Neural cell (in vitro differentiated cells): ENCODE data around the gene RPS6KA5. TPM values are rescaled to one million over a fixed set of nuclear protein-coding genes. Genes with fewer than 3 reads are reported as not detected.

Experiments used
- H2AFZ ChIP-seq: fragments of 200-600, 300-800 bp; sonication (generic), shearing (Covaris generic); 2 replicates; pipeline ENCODE4 v1.6.0; 2014; ENCODE audit warnings: low read depth, mild to moderate bottlenecking, antibody characterized with exemption, low read length, moderate library complexity
- H3F3A ChIP-seq: fragments of 200-600 bp; shearing (Covaris generic); 2 replicates; pipeline ENCODE4 v1.6.1; 2016; ENCODE audit warnings: mild to moderate bottlenecking, moderate library complexity, mixed read lengths, antibody characterized with exemption, low read length; ENCODE audit not compliant: insufficient read depth, poor library complexity, severe bottlenecking
- H3K27ac ChIP-seq: fragments of 200-600, 300-800 bp; sonication (generic), shearing (Covaris generic); 2 replicates; pipeline ENCODE4 v1.5.1; 2014; ENCODE audit warnings: mild to moderate bottlenecking, low read length, moderate library complexity
- H3K27me3 ChIP-seq: fragments of 300-800, 200-600 bp; sonication (generic), shearing (Covaris generic); 2 replicates; pipeline ENCODE4 v1.6.0; 2014; ENCODE audit warnings: mild to moderate bottlenecking, low read depth, low read length, moderate library complexity; ENCODE audit not compliant: insufficient read depth
- H3K36me3 ChIP-seq: fragments of 300-800, 200-600 bp; sonication (generic), shearing (Covaris generic); 2 replicates; pipeline ENCODE4 v1.5.1; 2014; ENCODE audit warnings: mild to moderate bottlenecking, antibody characterized with exemption, low read length, moderate library complexity; ENCODE audit not compliant: insufficient read depth
- H3K4me2 ChIP-seq: fragments of 300-800, 200-600 bp; sonication (generic), shearing (Covaris generic); 2 replicates; pipeline ENCODE4 v1.6.0; 2014; ENCODE audit warnings: mild to moderate bottlenecking, low read length
- H3K4me3 ChIP-seq: fragments of 300-800, 200-600 bp; sonication (generic), shearing (Covaris generic); 2 replicates; pipeline ENCODE4 v1.5.1; 2014; ENCODE audit warnings: mild to moderate bottlenecking, low read length, moderate library complexity
- H3K79me2 ChIP-seq: fragments of 200-600 bp; shearing (Covaris generic); replicated peaks from 2 replicates; pipeline ENCODE4 v1.6.0; 2014; ENCODE audit warnings: mild to moderate bottlenecking, low read length, moderate library complexity; ENCODE audit not compliant: insufficient read depth
- H3K9ac ChIP-seq: fragments of 300-800, 200-600 bp; sonication (generic), shearing (Covaris generic); 2 replicates; pipeline ENCODE4 v1.6.1; 2016; ENCODE audit warnings: mild to moderate bottlenecking, low read length, mixed read lengths
- H3K9me2 ChIP-seq: fragments of 200-600 bp; shearing (Covaris generic); 2 replicates; pipeline ENCODE4 v1.6.1; 2016; ENCODE audit warnings: mild to moderate bottlenecking, low read length, mixed read lengths; ENCODE audit not compliant: insufficient read depth
- H3K9me3 ChIP-seq: fragments of 200-600, 300-800 bp; sonication (generic), shearing (Covaris generic); 2 replicates; pipeline ENCODE4 v1.6.1; 2016; ENCODE audit warnings: mild to moderate bottlenecking, mixed run types, low read length, moderate library complexity, mixed read lengths
- H4K20me1 ChIP-seq: fragments of 200-600 bp; shearing (Covaris generic); 2 replicates; pipeline ENCODE4 v1.6.1; 2016; ENCODE audit warnings: mild to moderate bottlenecking, mixed run types; ENCODE audit not compliant: insufficient read depth
- EP300 ChIP-seq: fragments of 450-650 bp; conservative IDR thresholded peaks from 2 replicates; pipeline ENCODE4 v1.6.1; 2014; ENCODE audit warnings: antibody characterized with exemption, mild to moderate bottlenecking, moderate library complexity; ENCODE audit not compliant: poor library complexity, severe bottlenecking
- EZH2 ChIP-seq: fragments of 200-600, 300-800 bp; shearing (Covaris generic), sonication (generic); IDR thresholded peaks from 2 replicates; pipeline ENCODE4 v1.6.1; 2014; ENCODE audit warnings: antibody characterized with exemption, low read length, borderline replicate concordance, mild to moderate bottlenecking; ENCODE audit not compliant: insufficient read depth, poor library complexity, severe bottlenecking
- POLR2AphosphoS5 ChIP-seq: IDR thresholded peaks from 2 replicates; pipeline ENCODE4 v1.6.1; 2012
- RAD21 ChIP-seq: fragments of 450-650 bp; conservative IDR thresholded peaks from 2 replicates; pipeline ENCODE4 v1.6.1; 2014; ENCODE audit warnings: antibody characterized with exemption, mild to moderate bottlenecking, moderate library complexity
- SMC3 ChIP-seq: fragments of 450-650 bp; conservative IDR thresholded peaks from 2 replicates; pipeline ENCODE4 v1.6.1; 2014; ENCODE audit warnings: antibody characterized with exemption, mild to moderate bottlenecking, moderate library complexity; ENCODE audit not compliant: poor library complexity
- TAF1 ChIP-seq: IDR thresholded peaks from 2 replicates; pipeline ENCODE4 v1.6.1; 2012; ENCODE audit warnings: low read depth
- polyA plus RNA-seq: library from polyadenylated mRNA; depleted of rRNA; stranded (reverse); fragments of >200 nt; gene quantifications from 2 replicates; pipeline ENCODE4 v1.2.3, GENCODE V29; 2014
- TF ChIP-seq, protein P1 (sequence below): fragments of 450-650 bp; IDR thresholded peaks from 2 replicates; pipeline ENCODE4 v1.5.1; 2014; ENCODE audit warnings: antibody characterized with exemption, mild to moderate bottlenecking, moderate library complexity; ENCODE audit not compliant: poor library complexity, severe bottlenecking
- TF ChIP-seq, protein P2 (sequence below): IDR thresholded peaks from 2 replicates; pipeline ENCODE4 v1.6.1; 2012; ENCODE audit warnings: borderline replicate concordance

Gene RPS6KA5
- polyA plus RNA-seq, 1 donor from 2014 or later = 6.3 TPM

DNA sequence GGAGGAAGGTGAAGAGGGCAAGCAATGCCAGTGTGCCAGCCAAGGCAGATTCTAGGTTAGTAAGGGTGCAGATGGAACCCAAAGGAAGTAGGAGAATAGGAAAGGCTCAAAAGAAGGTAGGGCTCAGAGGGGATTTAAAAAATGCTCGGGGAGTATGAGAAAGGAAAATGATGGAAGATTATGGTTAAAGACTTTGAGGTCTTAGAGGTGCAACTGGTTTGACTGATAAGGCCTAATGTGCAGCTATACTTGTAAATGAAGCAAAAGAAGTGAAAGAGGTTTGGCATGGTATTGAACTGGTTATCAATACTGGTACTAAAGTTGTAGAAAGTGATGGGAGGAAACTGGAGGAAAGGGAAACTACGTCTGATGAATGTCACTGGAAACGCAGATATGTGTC, 94.7 kb downstream of the RPS6KA5 start:
- Histone ChIP-seq H3K36me3 (no peaks in the 10 kb centered on the region), H3K9me3 (no peaks in the 10 kb centered on the region), H4K20me1 (no peaks in the 10 kb centered on the region), H3K27me3 (no peaks in the 10 kb centered on the region), H3K9me2 (no peaks in the 10 kb centered on the region), H3F3A (no peaks in the 10 kb centered on the region), H3K27ac (no peak overlapping the region), H3K79me2 (no peaks in the 10 kb centered on the region), H3K4me3 (no peak overlapping the region), H2AFZ (no peak overlapping the region), H3K9ac (no peak overlapping the region), H3K4me2 (no peak overlapping the region)
- TF ChIP-seq, protein P1, sequence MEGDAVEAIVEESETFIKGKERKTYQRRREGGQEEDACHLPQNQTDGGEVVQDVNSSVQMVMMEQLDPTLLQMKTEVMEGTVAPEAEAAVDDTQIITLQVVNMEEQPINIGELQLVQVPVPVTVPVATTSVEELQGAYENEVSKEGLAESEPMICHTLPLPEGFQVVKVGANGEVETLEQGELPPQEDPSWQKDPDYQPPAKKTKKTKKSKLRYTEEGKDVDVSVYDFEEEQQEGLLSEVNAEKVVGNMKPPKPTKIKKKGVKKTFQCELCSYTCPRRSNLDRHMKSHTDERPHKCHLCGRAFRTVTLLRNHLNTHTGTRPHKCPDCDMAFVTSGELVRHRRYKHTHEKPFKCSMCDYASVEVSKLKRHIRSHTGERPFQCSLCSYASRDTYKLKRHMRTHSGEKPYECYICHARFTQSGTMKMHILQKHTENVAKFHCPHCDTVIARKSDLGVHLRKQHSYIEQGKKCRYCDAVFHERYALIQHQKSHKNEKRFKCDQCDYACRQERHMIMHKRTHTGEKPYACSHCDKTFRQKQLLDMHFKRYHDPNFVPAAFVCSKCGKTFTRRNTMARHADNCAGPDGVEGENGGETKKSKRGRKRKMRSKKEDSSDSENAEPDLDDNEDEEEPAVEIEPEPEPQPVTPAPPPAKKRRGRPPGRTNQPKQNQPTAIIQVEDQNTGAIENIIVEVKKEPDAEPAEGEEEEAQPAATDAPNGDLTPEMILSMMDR = no peak
- TF ChIP-seq SMC3 (no peak), POLR2AphosphoS5 (no peak), EP300 (no peak), TAF1 (no peak), EZH2 (no peak), RAD21 (no peak)
- TF ChIP-seq, protein P2, sequence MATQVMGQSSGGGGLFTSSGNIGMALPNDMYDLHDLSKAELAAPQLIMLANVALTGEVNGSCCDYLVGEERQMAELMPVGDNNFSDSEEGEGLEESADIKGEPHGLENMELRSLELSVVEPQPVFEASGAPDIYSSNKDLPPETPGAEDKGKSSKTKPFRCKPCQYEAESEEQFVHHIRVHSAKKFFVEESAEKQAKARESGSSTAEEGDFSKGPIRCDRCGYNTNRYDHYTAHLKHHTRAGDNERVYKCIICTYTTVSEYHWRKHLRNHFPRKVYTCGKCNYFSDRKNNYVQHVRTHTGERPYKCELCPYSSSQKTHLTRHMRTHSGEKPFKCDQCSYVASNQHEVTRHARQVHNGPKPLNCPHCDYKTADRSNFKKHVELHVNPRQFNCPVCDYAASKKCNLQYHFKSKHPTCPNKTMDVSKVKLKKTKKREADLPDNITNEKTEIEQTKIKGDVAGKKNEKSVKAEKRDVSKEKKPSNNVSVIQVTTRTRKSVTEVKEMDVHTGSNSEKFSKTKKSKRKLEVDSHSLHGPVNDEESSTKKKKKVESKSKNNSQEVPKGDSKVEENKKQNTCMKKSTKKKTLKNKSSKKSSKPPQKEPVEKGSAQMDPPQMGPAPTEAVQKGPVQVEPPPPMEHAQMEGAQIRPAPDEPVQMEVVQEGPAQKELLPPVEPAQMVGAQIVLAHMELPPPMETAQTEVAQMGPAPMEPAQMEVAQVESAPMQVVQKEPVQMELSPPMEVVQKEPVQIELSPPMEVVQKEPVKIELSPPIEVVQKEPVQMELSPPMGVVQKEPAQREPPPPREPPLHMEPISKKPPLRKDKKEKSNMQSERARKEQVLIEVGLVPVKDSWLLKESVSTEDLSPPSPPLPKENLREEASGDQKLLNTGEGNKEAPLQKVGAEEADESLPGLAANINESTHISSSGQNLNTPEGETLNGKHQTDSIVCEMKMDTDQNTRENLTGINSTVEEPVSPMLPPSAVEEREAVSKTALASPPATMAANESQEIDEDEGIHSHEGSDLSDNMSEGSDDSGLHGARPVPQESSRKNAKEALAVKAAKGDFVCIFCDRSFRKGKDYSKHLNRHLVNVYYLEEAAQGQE = no peak

DNA sequence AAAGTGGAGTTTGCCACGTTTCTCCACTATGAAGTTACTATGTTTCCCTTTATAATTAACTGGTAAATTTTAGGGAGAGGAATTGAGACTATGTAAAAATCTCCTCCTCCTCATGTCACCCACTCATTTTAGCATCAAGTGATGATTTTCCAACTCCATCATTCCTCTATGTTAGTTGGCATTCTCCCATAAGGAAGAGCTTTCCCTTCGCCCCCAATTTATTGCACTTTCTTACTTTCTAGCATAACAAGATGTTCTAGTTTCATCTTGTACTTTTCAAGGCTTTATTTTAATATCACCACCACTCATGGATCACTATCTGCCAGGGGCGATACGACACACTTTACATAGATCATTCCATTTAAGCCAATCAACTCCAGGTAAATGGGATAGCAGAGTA, 97.1 kb downstream of the RPS6KA5 start:
- H3K36me3 ChIP-seq = no peaks in the 10 kb centered on the region
- no peaks in the 10 kb centered on the region for H3F3A ChIP-seq
- no peaks in the 10 kb centered on the region for H3K27me3 ChIP-seq
- no peaks in the 10 kb centered on the region for H4K20me1 ChIP-seq
- H3K9ac ChIP-seq = no peak overlapping the region
- no peak overlapping the region for H3K4me3 ChIP-seq
- H3K79me2 ChIP-seq = no peaks in the 10 kb centered on the region
- no peak overlapping the region for H3K27ac ChIP-seq
- H2AFZ ChIP-seq = no peak overlapping the region
- TF ChIP-seq, protein P2 = no peak
- no peak for TF ChIP-seq EP300
- no peaks in the 10 kb centered on the region for H3K9me2 ChIP-seq
- H3K4me2 ChIP-seq = no peak overlapping the region
- no peaks in the 10 kb centered on the region for H3K9me3 ChIP-seq
